KOPT-K1 (cell line): ENCODE measurements around the gene MAGI2.

Experiments used
- H3K27ac ChIP-seq: fragments of 200-600 bp; sonication (generic); 2 replicates; pipeline ENCODE4 v1.5.1; 2016; ENCODE audit warnings: antibody characterized with exemption, mild to moderate bottlenecking, low read depth, low read length; ENCODE audit not compliant: poor library complexity, severe bottlenecking
- H3K36me3 ChIP-seq: fragments of 200-600 bp; sonication (generic); 2 replicates; pipeline ENCODE4 v1.5.1; 2017; ENCODE audit warnings: antibody characterized with exemption, mild to moderate bottlenecking, low read length, moderate library complexity; ENCODE audit not compliant: insufficient read depth
- H3K9me3 ChIP-seq: fragments of 200-600 bp; sonication (generic); 2 replicates; pipeline ENCODE4 v1.5.1; 2017; ENCODE audit warnings: antibody characterized with exemption, low read length, mild to moderate bottlenecking; ENCODE audit not compliant: insufficient read depth, poor library complexity, severe bottlenecking

Gene MAGI2

GRCh38 chr7:78501064-78501463, 952.4 kb downstream of the MAGI2 start:
- no peak overlapping the region for H3K27ac ChIP-seq
- H3K36me3 ChIP-seq = no peaks in the 10 kb centered on the region
- no peaks in the 10 kb centered on the region for H3K9me3 ChIP-seq

GRCh38 chr7:78499971-78500370, 953.5 kb downstream of the MAGI2 start:
- Histone ChIP-seq H3K9me3 (no peaks in the 10 kb centered on the region), H3K36me3 (no peaks in the 10 kb centered on the region), H3K27ac (no peak overlapping the region)

GRCh38 chr7:78499283-78499682, 954.2 kb downstream of the MAGI2 start:
- H3K36me3 ChIP-seq = no peaks in the 10 kb centered on the region
- no peaks in the 10 kb centered on the region for H3K9me3 ChIP-seq
- no peak overlapping the region for H3K27ac ChIP-seq

GRCh38 chr7:78497728-78498427, 955.6 kb downstream of the MAGI2 start:
- H3K27ac ChIP-seq = no peak overlapping the region
- H3K9me3 ChIP-seq = no peaks in the 10 kb centered on the region
- no peaks in the 10 kb centered on the region for H3K36me3 ChIP-seq

- H3K36me3 ChIP-seq = no peaks in the 10 kb centered on the region
- no peak overlapping the region for H3K27ac ChIP-seq
- H3K9me3 ChIP-seq = no peaks in the 10 kb centered on the region
Observed at GRCh38 chr7:78496096-78496630, 957.3 kb downstream of the MAGI2 start.

GRCh38 chr7:78493401-78493800, 960.1 kb downstream of the MAGI2 start:
- Histone ChIP-seq H3K9me3 (no peaks in the 10 kb centered on the region), H3K27ac (no peak overlapping the region), H3K36me3 (no peaks in the 10 kb centered on the region)

GRCh38 chr7:78492146-78492545, 961.3 kb downstream of the MAGI2 start:
- Histone ChIP-seq H3K27ac (no peak overlapping the region), H3K9me3 (no peaks in the 10 kb centered on the region), H3K36me3 (no peaks in the 10 kb centered on the region)

- Histone ChIP-seq H3K9me3 (no peaks in the 10 kb centered on the region), H3K36me3 (no peaks in the 10 kb centered on the region), H3K27ac (no peak overlapping the region)
Observed at GRCh38 chr7:78490524-78490923, 962.9 kb downstream of the MAGI2 start.

- Histone ChIP-seq H3K9me3 (no peaks in the 10 kb centered on the region), H3K27ac (no peak overlapping the region), H3K36me3 (no peaks in the 10 kb centered on the region)
Observed at GRCh38 chr7:78489476-78490240, 963.8 kb downstream of the MAGI2 start.

GRCh38 chr7:78487464-78487863, 966.0 kb downstream of the MAGI2 start:
- Histone ChIP-seq H3K9me3 (no peaks in the 10 kb centered on the region), H3K36me3 (no peaks in the 10 kb centered on the region), H3K27ac (no peak overlapping the region)

- Histone ChIP-seq H3K36me3 (no peaks in the 10 kb centered on the region), H3K9me3 (no peaks in the 10 kb centered on the region), H3K27ac (no peak overlapping the region)
Observed at GRCh38 chr7:78479348-78479747, 974.1 kb downstream of the MAGI2 start.

GRCh38 chr7:78476851-78477405, 976.5 kb downstream of the MAGI2 start:
- Histone ChIP-seq H3K27ac (no peak overlapping the region), H3K36me3 (no peaks in the 10 kb centered on the region), H3K9me3 (no peaks in the 10 kb centered on the region)

- Histone ChIP-seq H3K9me3 (no peaks in the 10 kb centered on the region), H3K36me3 (no peaks in the 10 kb centered on the region), H3K27ac (no peak overlapping the region)
Observed at GRCh38 chr7:78473571-78474301, 979.7 kb downstream of the MAGI2 start.

- H3K27ac ChIP-seq = no peak overlapping the region
- H3K9me3 ChIP-seq = no peaks in the 10 kb centered on the region
- no peaks in the 10 kb centered on the region for H3K36me3 ChIP-seq
Observed at GRCh38 chr7:78473021-78473420, 980.4 kb downstream of the MAGI2 start.

GRCh38 chr7:78472519-78472918, 980.9 kb downstream of the MAGI2 start:
- H3K27ac ChIP-seq = no peak overlapping the region
- no peaks in the 10 kb centered on the region for H3K9me3 ChIP-seq
- no peaks in the 10 kb centered on the region for H3K36me3 ChIP-seq
